GM23248 (cell line): ENCODE measurements around the gene LAPTM4A.

Experiments
- EZH2 ChIP-seq: fragments of 200-600 bp; sonication (generic); IDR thresholded peaks from 2 replicates; pipeline ENCODE4 v1.6.1; 2018; ENCODE audit warnings: antibody characterized with exemption, mild to moderate bottlenecking; ENCODE audit not compliant: insufficient read depth, poor library complexity, severe bottlenecking
- EZH2phosphoT487 ChIP-seq: fragments of 200-600 bp; sonication (generic); IDR thresholded peaks from 2 replicates; pipeline ENCODE4 v1.6.1; 2018; ENCODE audit warnings: antibody characterized with exemption, moderate library complexity, mild to moderate bottlenecking, low read depth; ENCODE audit not compliant: insufficient read depth

- TF ChIP-seq EZH2 = no peak
- TF ChIP-seq EZH2phosphoT487 = no peak
Observed at GRCh38 chr2:20091305-20091991, 40.0 kb upstream of the LAPTM4A start.
